Measurements from ENCODE around the gene NELL1. TPM values are rescaled to one million over a fixed set of nuclear protein-coding genes. Genes with fewer than 3 reads are reported as not detected.

Gene NELL1
- total RNA-seq, 2 experiments from 2014 or later: not detected

DNA sequence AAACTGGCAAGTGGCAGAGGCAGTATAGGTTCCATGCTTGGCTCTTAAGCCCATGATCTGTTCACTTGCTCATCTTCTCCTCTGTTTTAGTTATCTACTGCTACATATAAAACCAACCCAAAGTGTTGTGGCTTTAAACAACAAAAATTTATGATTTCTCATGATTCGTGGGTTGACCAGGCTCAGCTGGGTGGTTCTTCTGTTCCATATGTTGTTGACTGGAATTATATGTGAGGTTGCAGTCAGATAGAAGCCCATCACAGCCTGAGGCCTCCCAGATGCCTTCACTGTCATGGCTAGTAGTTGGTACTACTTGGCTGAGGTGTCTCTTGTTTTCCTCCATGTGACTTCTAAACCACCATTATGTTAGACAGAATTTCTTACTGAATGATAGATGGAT is 632.6 kb downstream of the NELL1 start:
- Histone ChIP-seq H3K4me3 (ENCODE audit: low read length) (no peak overlapping the region), H3K27me3 (ENCODE audit: control insufficient read depth in 1 of 2, insufficient read depth in 2 of 2, low read length in 2 of 2) (no peaks in the 10 kb centered on the region), H3K4me1 (ENCODE audit: insufficient read depth, low read length) (no peaks in the 10 kb centered on the region), H3K27ac (ENCODE audit: low read depth in 1 of 2, low read length in 2 of 2) (no peak overlapping the region), H3K9me3 (ENCODE audit: control insufficient read depth in 1 of 2, insufficient read depth in 1 of 2, low read length in 2 of 2) (peaks cover 0 to 7% of the 10 kb centered on the region in 2 experiments), H3K36me3 (ENCODE audit: insufficient read depth, low read length) (no peaks in the 10 kb centered on the region)
- intact Hi-C loops (cut with DNase I, micrococcal nuclease): no loop called here
- Mint-ChIP-seq H3K4me1 (ENCODE audit: low read depth) (no peaks in the 10 kb centered on the region), H3K27me3 (no peaks in the 10 kb centered on the region), H3K4me3 (no peak overlapping the region), H3K36me3 (ENCODE audit: low read depth) (no peaks in the 10 kb centered on the region), H3K9me3 (peaks cover 4% of the 10 kb centered on the region), H3K27ac (no peak overlapping the region)
- ChIA-PET POLR2A (no interaction called here), CTCF (no interaction called here)
- no peak for DNase-seq
- TF ChIP-seq, protein P1, sequence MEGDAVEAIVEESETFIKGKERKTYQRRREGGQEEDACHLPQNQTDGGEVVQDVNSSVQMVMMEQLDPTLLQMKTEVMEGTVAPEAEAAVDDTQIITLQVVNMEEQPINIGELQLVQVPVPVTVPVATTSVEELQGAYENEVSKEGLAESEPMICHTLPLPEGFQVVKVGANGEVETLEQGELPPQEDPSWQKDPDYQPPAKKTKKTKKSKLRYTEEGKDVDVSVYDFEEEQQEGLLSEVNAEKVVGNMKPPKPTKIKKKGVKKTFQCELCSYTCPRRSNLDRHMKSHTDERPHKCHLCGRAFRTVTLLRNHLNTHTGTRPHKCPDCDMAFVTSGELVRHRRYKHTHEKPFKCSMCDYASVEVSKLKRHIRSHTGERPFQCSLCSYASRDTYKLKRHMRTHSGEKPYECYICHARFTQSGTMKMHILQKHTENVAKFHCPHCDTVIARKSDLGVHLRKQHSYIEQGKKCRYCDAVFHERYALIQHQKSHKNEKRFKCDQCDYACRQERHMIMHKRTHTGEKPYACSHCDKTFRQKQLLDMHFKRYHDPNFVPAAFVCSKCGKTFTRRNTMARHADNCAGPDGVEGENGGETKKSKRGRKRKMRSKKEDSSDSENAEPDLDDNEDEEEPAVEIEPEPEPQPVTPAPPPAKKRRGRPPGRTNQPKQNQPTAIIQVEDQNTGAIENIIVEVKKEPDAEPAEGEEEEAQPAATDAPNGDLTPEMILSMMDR (IDR thresholded peaks at IDR 0.05): no peak
- ATAC-seq (ENCODE audit: poor library complexity): no peak

DNA sequence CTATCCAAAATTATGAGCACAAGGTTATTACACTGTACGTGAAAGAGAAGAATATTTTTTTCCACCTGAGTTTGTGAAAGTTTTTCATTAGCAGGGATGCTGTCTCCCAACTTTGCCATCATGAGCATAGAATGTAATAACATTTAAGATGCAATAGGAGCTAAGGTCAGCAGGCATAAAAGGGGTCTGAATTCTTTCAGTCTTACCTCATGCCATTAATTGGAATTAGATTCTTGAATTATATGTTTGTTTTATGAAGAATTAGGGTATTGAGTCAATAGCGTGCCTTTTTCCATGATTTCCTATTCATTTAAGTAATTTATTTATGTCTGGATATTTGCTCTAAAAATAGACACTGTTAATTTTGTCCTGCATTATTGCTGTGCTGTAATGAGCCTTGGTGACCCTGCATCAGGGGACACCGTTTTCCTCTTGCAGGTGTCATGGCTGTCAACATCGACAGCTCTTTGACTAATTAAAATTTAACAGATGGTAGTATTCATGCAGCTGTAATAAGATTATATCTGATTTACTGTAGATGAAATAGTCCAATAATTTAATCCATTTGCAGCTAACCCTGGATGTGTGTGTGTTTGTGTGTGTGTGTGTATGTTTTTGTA is 637.5 kb downstream of the NELL1 start:
- H3K27me3 ChIP-seq (ENCODE audit: control insufficient read depth in 1 of 2, insufficient read depth in 2 of 2, low read length in 2 of 2): no peaks in the 10 kb centered on the region
- no peak overlapping the region for H3K4me3 ChIP-seq (ENCODE audit: low read length)
- TF ChIP-seq, protein P1 (IDR thresholded peaks at IDR 0.05): no peak
- H3K9me3 ChIP-seq (ENCODE audit: control insufficient read depth in 1 of 2, insufficient read depth in 1 of 2, low read length in 2 of 2): no peaks in the 10 kb centered on the region
- H3K9me3 Mint-ChIP-seq: peaks cover 2% of the 10 kb centered on the region
- no peak overlapping the region for H3K27ac ChIP-seq (ENCODE audit: low read depth in 1 of 2, low read length in 2 of 2)
- intact Hi-C loops (cut with DNase I, micrococcal nuclease): no loop called here
- DNase-seq: no peak
- no peaks in the 10 kb centered on the region for H3K4me1 ChIP-seq (ENCODE audit: insufficient read depth, low read length)
- H3K27ac Mint-ChIP-seq: no peak overlapping the region
- H3K4me1 Mint-ChIP-seq (ENCODE audit: low read depth): no peaks in the 10 kb centered on the region
- CTCF ChIA-PET: no interaction called here
- POLR2A ChIA-PET: no interaction called here
- no peak for ATAC-seq (ENCODE audit: poor library complexity)
- no peaks in the 10 kb centered on the region for H3K27me3 Mint-ChIP-seq
- H3K4me3 Mint-ChIP-seq: no peak overlapping the region
- H3K36me3 Mint-ChIP-seq (ENCODE audit: low read depth): no peaks in the 10 kb centered on the region
- H3K36me3 ChIP-seq (ENCODE audit: insufficient read depth, low read length): no peaks in the 10 kb centered on the region

DNA sequence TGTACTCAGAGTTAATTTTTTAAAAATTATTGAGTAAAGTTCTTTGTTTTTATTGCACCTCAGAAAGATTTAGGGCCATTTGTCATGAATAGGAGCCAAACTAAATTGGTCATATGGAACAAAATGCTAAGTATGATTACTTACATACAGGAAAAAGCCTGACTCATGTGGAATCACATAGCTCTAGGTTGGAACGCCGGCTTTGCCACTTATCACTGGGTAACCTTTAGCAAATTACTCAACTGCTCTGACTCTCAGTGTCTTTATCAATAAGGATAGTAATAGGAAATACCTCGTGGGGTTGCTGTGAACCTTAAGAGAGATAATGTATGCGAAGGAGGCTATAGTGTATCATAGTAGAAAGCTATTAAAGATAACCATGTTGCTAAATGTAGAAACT is 638.5 kb downstream of the NELL1 start:
- Mint-ChIP-seq H3K27me3 (no peaks in the 10 kb centered on the region), H3K4me1 (ENCODE audit: low read depth) (no peaks in the 10 kb centered on the region), H3K36me3 (ENCODE audit: low read depth) (no peaks in the 10 kb centered on the region), H3K4me3 (no peak overlapping the region), H3K27ac (no peak overlapping the region), H3K9me3 (peaks cover 2% of the 10 kb centered on the region)
- no peaks in the 10 kb centered on the region for H3K9me3 ChIP-seq (ENCODE audit: control insufficient read depth in 1 of 2, insufficient read depth in 1 of 2, low read length in 2 of 2)
- H3K4me1 ChIP-seq (ENCODE audit: insufficient read depth, low read length): no peaks in the 10 kb centered on the region
- intact Hi-C loops (cut with DNase I, micrococcal nuclease): no loop called here
- ChIA-PET CTCF (no interaction called here), POLR2A (no interaction called here)
- DNase-seq (no peak), ATAC-seq (ENCODE audit: poor library complexity) (no peak)
- TF ChIP-seq, protein P1 (IDR thresholded peaks at IDR 0.05): no peak
- H3K27me3 ChIP-seq (ENCODE audit: control insufficient read depth in 1 of 2, insufficient read depth in 2 of 2, low read length in 2 of 2): no peaks in the 10 kb centered on the region
- no peak overlapping the region for H3K27ac ChIP-seq (ENCODE audit: low read depth in 1 of 2, low read length in 2 of 2)
- H3K36me3 ChIP-seq (ENCODE audit: insufficient read depth, low read length): no peaks in the 10 kb centered on the region
- H3K4me3 ChIP-seq (ENCODE audit: low read length): no peak overlapping the region
